ENCODE measurements around the gene RAB4A.

The RAB4A gene

DNA sequence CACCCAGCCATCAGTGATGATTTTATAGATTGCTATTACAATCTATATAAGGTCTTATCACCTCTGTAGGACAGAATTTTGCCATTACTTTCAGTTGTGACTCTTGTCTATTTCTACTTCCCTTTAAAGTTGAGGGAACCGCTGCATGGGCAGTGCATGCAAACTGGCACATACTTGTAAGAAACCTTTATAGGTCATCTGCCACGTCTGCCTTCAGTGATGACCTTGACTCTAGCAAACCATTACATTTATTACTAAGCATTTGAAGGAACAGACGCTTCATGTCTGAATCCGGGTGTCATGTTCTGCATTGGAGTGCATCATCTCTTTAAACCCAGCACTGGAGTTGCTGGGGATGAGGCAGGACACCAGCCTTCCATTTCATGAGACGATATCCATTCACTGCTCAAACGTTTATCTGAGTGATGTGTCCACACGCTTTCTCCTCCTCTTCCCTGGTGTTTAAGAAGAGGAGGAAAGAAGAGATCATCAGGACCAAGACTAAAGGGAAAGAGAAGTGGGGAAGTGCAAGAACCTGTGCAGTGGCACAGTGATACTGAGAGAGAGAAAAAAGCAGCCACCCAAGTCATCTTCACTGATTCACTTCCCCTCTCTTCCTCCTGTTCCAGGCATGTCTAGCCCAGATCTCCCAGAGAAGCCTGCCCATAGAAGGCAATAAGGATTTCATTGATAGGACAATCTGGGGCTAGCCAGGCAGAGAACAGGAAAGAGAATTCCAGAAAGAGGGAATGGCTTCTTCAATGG lies 57.9 kb downstream of the RAB4A start:
- Histone ChIP-seq H3K27ac (ENCODE audit: insufficient read depth, low read depth, low read length, poor library complexity, severe bottlenecking) (no peak overlapping the region), H3K4me3 (ENCODE audit: insufficient read depth, low read depth, low read length) (no peak overlapping the region), H3K9me3 (ENCODE audit: control insufficient read depth, low read length) (no peaks in the 10 kb centered on the region), H3K4me1 (ENCODE audit: control insufficient read depth, insufficient read depth, low read length) (peaks cover 7% of the 10 kb centered on the region), H3K27me3 (ENCODE audit: control insufficient read depth, insufficient read depth, low read length, poor library complexity, severe bottlenecking) (no peaks in the 10 kb centered on the region), H3K36me3 (ENCODE audit: control insufficient read depth, insufficient read depth, low read length) (peaks cover 7% of the 10 kb centered on the region)
- 91 to 97% methylated on average over 7 of the region's 7 CpGs for WGBS, 2 experiments

DNA sequence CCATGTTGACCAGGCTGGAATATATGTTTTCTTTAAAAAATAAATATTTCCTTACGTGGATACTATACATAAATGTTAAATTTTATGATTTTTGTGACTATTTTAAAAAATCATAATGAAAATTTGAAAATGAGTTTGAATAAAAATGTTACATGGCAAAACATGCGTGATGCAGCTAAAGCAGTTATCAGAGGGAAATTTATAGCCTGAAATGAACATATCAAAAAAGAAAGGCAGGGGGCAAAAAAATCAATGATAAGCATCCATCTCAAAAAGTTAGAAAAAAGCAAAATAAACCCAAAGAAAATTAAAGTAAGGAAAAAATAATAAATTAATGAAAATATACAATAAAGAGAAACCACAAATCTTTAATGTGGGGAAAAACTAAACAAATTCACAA lies 63.4 kb downstream of the RAB4A start:
- Histone ChIP-seq H3K4me3 (ENCODE audit: insufficient read depth, low read depth, low read length) (no peak overlapping the region), H3K36me3 (ENCODE audit: control insufficient read depth, insufficient read depth, low read length) (no peaks in the 10 kb centered on the region), H3K27ac (ENCODE audit: insufficient read depth, low read depth, low read length, poor library complexity, severe bottlenecking) (no peak overlapping the region), H3K27me3 (ENCODE audit: control insufficient read depth, insufficient read depth, low read length, poor library complexity, severe bottlenecking) (no peaks in the 10 kb centered on the region), H3K9me3 (ENCODE audit: control insufficient read depth, low read length) (no peaks in the 10 kb centered on the region), H3K4me1 (ENCODE audit: control insufficient read depth, insufficient read depth, low read length) (no peaks in the 10 kb centered on the region)
- WGBS, 2 experiments = 91 to 100% methylated on average over 1 of the region's 2 CpGs

DNA sequence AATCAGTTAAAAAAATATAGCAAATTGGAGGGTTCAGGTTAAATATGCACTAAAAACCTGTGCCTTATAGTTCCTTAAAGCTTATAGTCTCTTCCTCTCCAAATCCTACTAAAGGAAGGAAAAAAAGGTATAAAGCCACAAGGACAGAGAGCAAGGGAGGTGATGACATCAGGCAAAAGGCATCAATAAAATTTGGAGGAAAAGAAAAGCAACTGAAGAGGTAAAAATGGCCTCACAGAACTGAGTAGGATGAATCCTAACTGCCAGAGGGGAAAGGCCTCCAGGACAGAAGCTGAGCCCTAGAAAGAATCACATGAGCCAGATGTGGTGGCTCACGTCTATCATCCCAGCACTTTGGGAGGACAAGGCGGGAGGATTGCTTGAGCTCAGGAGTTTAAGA lies 63.8 kb downstream of the RAB4A start:
- 84 to 95% methylated on average over 2 of the region's 2 CpGs for WGBS, 2 experiments
- H3K36me3 ChIP-seq (ENCODE audit: control insufficient read depth, insufficient read depth, low read length) = no peaks in the 10 kb centered on the region
- no peak overlapping the region for H3K27ac ChIP-seq (ENCODE audit: insufficient read depth, low read depth, low read length, poor library complexity, severe bottlenecking)
- no peak overlapping the region for H3K4me3 ChIP-seq (ENCODE audit: insufficient read depth, low read depth, low read length)
- no peaks in the 10 kb centered on the region for H3K9me3 ChIP-seq (ENCODE audit: control insufficient read depth, low read length)
- H3K4me1 ChIP-seq (ENCODE audit: control insufficient read depth, insufficient read depth, low read length) = no peaks in the 10 kb centered on the region
- H3K27me3 ChIP-seq (ENCODE audit: control insufficient read depth, insufficient read depth, low read length, poor library complexity, severe bottlenecking) = no peaks in the 10 kb centered on the region

GRCh38 chr1:229336345-229336744 lies 65.4 kb downstream of the RAB4A start:
- 87 to 89% methylated on average over 3 of the region's 3 CpGs for WGBS, 2 experiments
- Histone ChIP-seq H3K27ac (ENCODE audit: insufficient read depth, low read depth, low read length, poor library complexity, severe bottlenecking) (no peak overlapping the region), H3K27me3 (ENCODE audit: control insufficient read depth, insufficient read depth, low read length, poor library complexity, severe bottlenecking) (no peaks in the 10 kb centered on the region), H3K4me1 (ENCODE audit: control insufficient read depth, insufficient read depth, low read length) (no peaks in the 10 kb centered on the region), H3K4me3 (ENCODE audit: insufficient read depth, low read depth, low read length) (no peak overlapping the region), H3K9me3 (ENCODE audit: control insufficient read depth, low read length) (no peaks in the 10 kb centered on the region), H3K36me3 (ENCODE audit: control insufficient read depth, insufficient read depth, low read length) (no peaks in the 10 kb centered on the region)

DNA sequence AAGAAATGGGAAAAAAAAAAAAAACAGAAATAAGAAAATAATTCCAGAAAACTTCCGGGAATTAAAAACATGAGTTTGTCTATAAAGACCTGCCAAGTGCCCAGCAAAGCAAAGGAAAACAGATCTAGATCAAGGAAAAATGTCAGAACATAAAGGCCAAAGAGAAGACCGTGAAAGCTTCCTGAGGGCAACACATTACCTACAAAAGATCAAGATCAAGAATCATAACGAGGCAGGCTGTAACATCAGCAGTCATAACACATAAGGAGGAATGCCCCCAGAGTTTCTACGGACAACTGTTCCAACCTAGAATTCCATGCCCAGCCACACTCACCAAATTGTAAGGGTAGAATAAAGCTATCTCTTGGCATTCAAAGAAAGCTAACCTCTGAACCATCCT lies 68.2 kb downstream of the RAB4A start:
- no peak overlapping the region for H3K27ac ChIP-seq (ENCODE audit: insufficient read depth, low read depth, low read length, poor library complexity, severe bottlenecking)
- no peaks in the 10 kb centered on the region for H3K4me1 ChIP-seq (ENCODE audit: control insufficient read depth, insufficient read depth, low read length)
- H3K36me3 ChIP-seq (ENCODE audit: control insufficient read depth, insufficient read depth, low read length) = no peaks in the 10 kb centered on the region
- H3K9me3 ChIP-seq (ENCODE audit: control insufficient read depth, low read length) = no peaks in the 10 kb centered on the region
- WGBS, 2 experiments = 95 to 98% methylated on average over 4 of the region's 4 CpGs
- H3K4me3 ChIP-seq (ENCODE audit: insufficient read depth, low read depth, low read length) = no peak overlapping the region
- peaks cover 12% of the 10 kb centered on the region for H3K27me3 ChIP-seq (ENCODE audit: control insufficient read depth, insufficient read depth, low read length, poor library complexity, severe bottlenecking)

DNA sequence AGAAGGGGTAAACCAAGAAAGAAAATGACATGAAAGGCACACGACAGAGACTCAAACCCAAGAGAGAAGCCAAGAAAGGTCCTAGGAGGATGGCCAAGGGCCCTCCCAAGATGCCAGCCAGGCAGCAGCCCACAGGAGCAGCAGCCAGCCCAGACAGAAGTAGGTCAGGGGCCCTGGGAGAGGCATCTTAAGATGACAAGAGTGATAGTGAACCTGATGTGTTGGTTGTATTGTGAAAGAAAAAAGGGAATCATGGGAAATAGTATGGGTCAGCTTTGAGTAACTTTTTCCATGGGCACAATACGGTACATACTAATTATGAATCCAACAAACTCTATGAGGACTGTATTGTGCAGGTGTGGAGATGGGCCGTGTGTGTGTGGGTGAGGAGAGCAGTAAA lies 68.6 kb downstream of the RAB4A start:
- no peaks in the 10 kb centered on the region for H3K9me3 ChIP-seq (ENCODE audit: control insufficient read depth, low read length)
- no peak overlapping the region for H3K4me3 ChIP-seq (ENCODE audit: insufficient read depth, low read depth, low read length)
- WGBS, 2 experiments = 99% methylated on average over 2 to 3 of the region's 3 CpGs
- H3K36me3 ChIP-seq (ENCODE audit: control insufficient read depth, insufficient read depth, low read length) = no peaks in the 10 kb centered on the region
- H3K27me3 ChIP-seq (ENCODE audit: control insufficient read depth, insufficient read depth, low read length, poor library complexity, severe bottlenecking) = peaks cover 16% of the 10 kb centered on the region
- H3K4me1 ChIP-seq (ENCODE audit: control insufficient read depth, insufficient read depth, low read length) = no peaks in the 10 kb centered on the region
- H3K27ac ChIP-seq (ENCODE audit: insufficient read depth, low read depth, low read length, poor library complexity, severe bottlenecking) = no peak overlapping the region

- peak overlapping the region; percentile 5 for H3K4me3 ChIP-seq (ENCODE audit: insufficient read depth, low read depth, low read length)
- 86 to 88% methylated on average over 6 of the region's 6 CpGs for WGBS, 2 experiments
- no peak overlapping the region for H3K27ac ChIP-seq (ENCODE audit: insufficient read depth, low read depth, low read length, poor library complexity, severe bottlenecking)
- no peaks in the 10 kb centered on the region for H3K36me3 ChIP-seq (ENCODE audit: control insufficient read depth, insufficient read depth, low read length)
- H3K4me1 ChIP-seq (ENCODE audit: control insufficient read depth, insufficient read depth, low read length) = no peaks in the 10 kb centered on the region
- H3K27me3 ChIP-seq (ENCODE audit: control insufficient read depth, insufficient read depth, low read length, poor library complexity, severe bottlenecking) = peaks cover 22% of the 10 kb centered on the region
- H3K9me3 ChIP-seq (ENCODE audit: control insufficient read depth, low read length) = no peaks in the 10 kb centered on the region
Observed at GRCh38 chr1:229340496-229340895, 69.6 kb downstream of the RAB4A start.

GRCh38 chr1:229341774-229342655 lies 71.1 kb downstream of the RAB4A start:
- no peaks in the 10 kb centered on the region for H3K36me3 ChIP-seq (ENCODE audit: control insufficient read depth, insufficient read depth, low read length)
- no peaks in the 10 kb centered on the region for H3K4me1 ChIP-seq (ENCODE audit: control insufficient read depth, insufficient read depth, low read length)
- peaks cover 22% of the 10 kb centered on the region for H3K27me3 ChIP-seq (ENCODE audit: control insufficient read depth, insufficient read depth, low read length, poor library complexity, severe bottlenecking)
- 0 to 1% methylated on average over 103 of the region's 103 CpGs for whole genome bisulfite sequencing, 2 experiments
- no peaks in the 10 kb centered on the region for H3K9me3 ChIP-seq (ENCODE audit: control insufficient read depth, low read length)
- H3K27ac ChIP-seq (ENCODE audit: insufficient read depth, low read depth, low read length, poor library complexity, severe bottlenecking) = peak overlapping the region; percentile 70
- peak overlapping the region; percentile 59 for H3K4me3 ChIP-seq (ENCODE audit: insufficient read depth, low read depth, low read length)

GRCh38 chr1:229342656-229343569 lies 72.0 kb downstream of the RAB4A start, which contains the start of gene CCSAP:
TSS of gene CCSAP (minus strand) at chr1:229343047. CDS start at chr1:229342465, 582 bp downstream.
- Histone ChIP-seq H3K9me3 (ENCODE audit: control insufficient read depth, low read length) (no peaks in the 10 kb centered on the region), H3K27ac (ENCODE audit: insufficient read depth, low read depth, low read length, poor library complexity, severe bottlenecking) (peak within 1 kb of the TSS; percentile 70), H3K27me3 (ENCODE audit: control insufficient read depth, insufficient read depth, low read length, poor library complexity, severe bottlenecking) (peaks cover 22% of the 10 kb centered on the region), H3K4me1 (ENCODE audit: control insufficient read depth, insufficient read depth, low read length) (no peaks in the 10 kb centered on the region), H3K36me3 (ENCODE audit: control insufficient read depth, insufficient read depth, low read length) (no peaks in the 10 kb centered on the region), H3K4me3 (ENCODE audit: insufficient read depth, low read depth, low read length) (peak within 1 kb of the TSS; percentile 59)
- WGBS, 2 experiments = 1% methylated on average over 83 of the region's 83 CpGs

Measured in ectodermal cell (in vitro differentiated cells).